ENCODE results near the gene FXYD6.

DNA sequence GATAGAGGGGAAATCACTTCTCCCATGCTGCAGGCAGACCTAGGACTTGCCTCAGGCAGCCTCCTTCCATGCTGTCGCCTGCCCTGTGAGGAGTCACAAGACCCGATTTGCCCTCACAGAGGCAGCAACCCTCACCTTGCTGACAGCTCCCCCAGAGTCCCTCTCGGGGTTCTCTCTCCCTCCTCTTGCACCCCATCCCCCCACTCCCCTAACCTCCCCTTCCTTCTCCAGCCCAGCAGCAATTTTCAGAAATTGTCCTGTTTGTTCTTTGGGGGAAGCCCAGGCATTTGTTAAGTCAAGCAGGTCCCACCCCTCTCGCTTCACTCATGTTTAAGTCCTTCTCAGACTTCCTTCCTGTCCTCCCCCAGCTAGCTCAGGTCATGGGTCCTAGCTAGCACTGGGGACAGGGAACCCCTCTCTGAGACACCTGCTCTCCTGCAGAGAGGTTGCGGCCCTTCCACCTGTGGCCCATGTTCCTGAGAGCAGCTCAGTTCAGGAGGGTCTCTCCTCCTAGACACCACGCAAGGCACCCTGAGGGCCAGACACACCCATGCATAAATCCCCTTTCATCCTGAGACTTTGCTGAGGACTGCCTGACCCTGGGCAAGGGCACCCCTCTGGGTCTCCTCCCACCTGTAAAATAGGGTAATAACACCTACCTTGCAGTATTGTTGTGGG, 45.6 kb downstream of the FXYD6 start:
- TF ChIP-seq, protein P1, sequence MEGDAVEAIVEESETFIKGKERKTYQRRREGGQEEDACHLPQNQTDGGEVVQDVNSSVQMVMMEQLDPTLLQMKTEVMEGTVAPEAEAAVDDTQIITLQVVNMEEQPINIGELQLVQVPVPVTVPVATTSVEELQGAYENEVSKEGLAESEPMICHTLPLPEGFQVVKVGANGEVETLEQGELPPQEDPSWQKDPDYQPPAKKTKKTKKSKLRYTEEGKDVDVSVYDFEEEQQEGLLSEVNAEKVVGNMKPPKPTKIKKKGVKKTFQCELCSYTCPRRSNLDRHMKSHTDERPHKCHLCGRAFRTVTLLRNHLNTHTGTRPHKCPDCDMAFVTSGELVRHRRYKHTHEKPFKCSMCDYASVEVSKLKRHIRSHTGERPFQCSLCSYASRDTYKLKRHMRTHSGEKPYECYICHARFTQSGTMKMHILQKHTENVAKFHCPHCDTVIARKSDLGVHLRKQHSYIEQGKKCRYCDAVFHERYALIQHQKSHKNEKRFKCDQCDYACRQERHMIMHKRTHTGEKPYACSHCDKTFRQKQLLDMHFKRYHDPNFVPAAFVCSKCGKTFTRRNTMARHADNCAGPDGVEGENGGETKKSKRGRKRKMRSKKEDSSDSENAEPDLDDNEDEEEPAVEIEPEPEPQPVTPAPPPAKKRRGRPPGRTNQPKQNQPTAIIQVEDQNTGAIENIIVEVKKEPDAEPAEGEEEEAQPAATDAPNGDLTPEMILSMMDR (IDR thresholded peaks at IDR 0.05), result no peak
- no peak for TF ChIP-seq POLR2A (IDR thresholded peaks at IDR 0.05)
- TF ChIP-seq POLR2AphosphoS5 (IDR thresholded peaks at IDR 0.05), result no peak

All from breast epithelium (tissue), 3 donors.